Gastrocnemius medialis (tissue), 4 donors: ENCODE measurements around the gene OR13C5.

ENCODE experiments used
- POLR2A ChIP-seq, 2 donors: fragments of 450-650 bp; IDR thresholded peaks; one replicate each; pipeline ENCODE4 v1.6.1; 2017; ENCODE audit warnings: antibody characterized with exemption in 2 of 2, mild to moderate bottlenecking in 2 of 2, moderate library complexity in 2 of 2
- TF ChIP-seq, protein P1 (sequence below), 5 experiments: fragments of 450-650 bp in 3 of 5; fragments of 200-600 bp in 2 of 5; sonication (generic) in 2 of 5; IDR thresholded peaks in 4 of 5; conservative IDR thresholded peaks in 1 of 5; 1 replicate in 4 of 5; 2 replicates in 1 of 5; pipeline ENCODE4 v1.5.1; 2016 to 2019; ENCODE audit warnings: antibody characterized with exemption in 5 of 5, mild to moderate bottlenecking in 3 of 5, moderate library complexity in 3 of 5

DNA sequence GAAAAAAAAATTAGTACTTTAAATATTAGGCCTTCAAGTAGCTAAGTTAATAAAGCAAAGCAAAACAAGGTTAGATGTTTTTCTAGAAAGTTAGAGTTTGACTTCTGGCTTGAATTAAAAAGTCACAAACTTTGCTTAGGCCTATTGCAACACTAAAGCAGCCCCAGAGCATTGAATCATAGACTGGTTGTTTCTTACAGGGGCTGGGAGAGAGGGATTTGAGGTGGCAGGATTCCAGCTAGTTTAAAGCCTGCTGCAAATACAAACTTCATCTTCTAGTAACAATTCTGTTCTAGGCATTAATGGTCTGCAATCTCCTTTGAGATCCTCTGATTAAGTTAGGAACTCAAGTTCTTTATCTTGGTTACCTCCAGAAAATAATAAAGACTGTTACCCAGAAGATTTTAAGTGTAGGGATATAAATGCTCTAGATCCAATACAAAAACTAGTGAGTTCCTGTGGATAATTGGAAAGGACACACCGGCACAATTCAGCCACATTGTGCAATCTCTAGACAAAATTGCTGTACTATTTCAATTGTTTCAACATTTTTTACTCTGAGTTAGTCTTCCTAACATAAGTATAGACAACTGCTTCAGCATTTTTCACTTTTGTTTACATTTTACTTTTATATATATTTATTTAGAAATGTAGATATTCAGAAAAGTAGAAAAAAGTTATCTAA, 12.6 kb downstream of the OR13C5 start:
- TF ChIP-seq, protein P1, sequence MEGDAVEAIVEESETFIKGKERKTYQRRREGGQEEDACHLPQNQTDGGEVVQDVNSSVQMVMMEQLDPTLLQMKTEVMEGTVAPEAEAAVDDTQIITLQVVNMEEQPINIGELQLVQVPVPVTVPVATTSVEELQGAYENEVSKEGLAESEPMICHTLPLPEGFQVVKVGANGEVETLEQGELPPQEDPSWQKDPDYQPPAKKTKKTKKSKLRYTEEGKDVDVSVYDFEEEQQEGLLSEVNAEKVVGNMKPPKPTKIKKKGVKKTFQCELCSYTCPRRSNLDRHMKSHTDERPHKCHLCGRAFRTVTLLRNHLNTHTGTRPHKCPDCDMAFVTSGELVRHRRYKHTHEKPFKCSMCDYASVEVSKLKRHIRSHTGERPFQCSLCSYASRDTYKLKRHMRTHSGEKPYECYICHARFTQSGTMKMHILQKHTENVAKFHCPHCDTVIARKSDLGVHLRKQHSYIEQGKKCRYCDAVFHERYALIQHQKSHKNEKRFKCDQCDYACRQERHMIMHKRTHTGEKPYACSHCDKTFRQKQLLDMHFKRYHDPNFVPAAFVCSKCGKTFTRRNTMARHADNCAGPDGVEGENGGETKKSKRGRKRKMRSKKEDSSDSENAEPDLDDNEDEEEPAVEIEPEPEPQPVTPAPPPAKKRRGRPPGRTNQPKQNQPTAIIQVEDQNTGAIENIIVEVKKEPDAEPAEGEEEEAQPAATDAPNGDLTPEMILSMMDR (IDR thresholded peaks at IDR 0.05 in 4 of 5, conservative IDR thresholded peaks at IDR 0.05 in 1 of 5), result no peak
- TF ChIP-seq POLR2A (IDR thresholded peaks at IDR 0.05), result no peak
